Gastrocnemius medialis (tissue), 4 donors: ENCODE measurements around the gene FXYD2.

Experiments used
- CTCF ChIP-seq, 5 experiments: fragments of 450-650 bp in 3 of 5; fragments of 200-600 bp in 2 of 5; sonication (generic) in 2 of 5; IDR thresholded peaks in 4 of 5; conservative IDR thresholded peaks in 1 of 5; 1 replicate in 4 of 5; 2 replicates in 1 of 5; pipeline ENCODE4 v1.5.1; 2016 to 2019; ENCODE audit warnings: antibody characterized with exemption in 5 of 5, mild to moderate bottlenecking in 3 of 5, moderate library complexity in 3 of 5
- POLR2A ChIP-seq, 2 donors: fragments of 450-650 bp; IDR thresholded peaks; one replicate each; pipeline ENCODE4 v1.6.1; 2017; ENCODE audit warnings: antibody characterized with exemption in 2 of 2, mild to moderate bottlenecking in 2 of 2, moderate library complexity in 2 of 2

- TF ChIP-seq CTCF (IDR thresholded peaks at IDR 0.05 in 4 of 5, conservative IDR thresholded peaks at IDR 0.05 in 1 of 5) (no peak), POLR2A (IDR thresholded peaks at IDR 0.05) (no peak)
Observed at GRCh38 chr11:117857734-117858414, 33.3 kb upstream of the FXYD2 start.
